Activated naive CD8-positive, alpha-beta T cell (primary cell): Measurements from ENCODE around the gene ZNF316.
"Not testable (repeated sequence)": the region's sequence is repeated elsewhere in the genome, so short reads cannot be mapped to it uniquely, and the experiment has no call there.

ENCODE experiments used
- H3K27ac Mint-ChIP-seq: one replicate; pipeline ENCODE4 v1.8.0; 2021; ENCODE audit warnings: mixed read lengths
- H3K27me3 Mint-ChIP-seq: one replicate; pipeline ENCODE4 v1.8.0; 2021; ENCODE audit warnings: mixed read lengths
- H3K36me3 Mint-ChIP-seq: one replicate; pipeline ENCODE4 v1.8.0; 2021; ENCODE audit warnings: mixed read lengths
- H3K4me1 Mint-ChIP-seq: one replicate; pipeline ENCODE4 v1.8.0; 2021; ENCODE audit warnings: low read depth, mixed read lengths
- H3K4me3 Mint-ChIP-seq: one replicate; pipeline ENCODE4 v1.8.0; 2021; ENCODE audit warnings: mild to moderate bottlenecking, mixed read lengths
- H3K9me3 Mint-ChIP-seq: one replicate; pipeline ENCODE4 v1.8.0; 2021; ENCODE audit warnings: low read depth, mixed read lengths

Gene ZNF316

GRCh38 chr7:6615723-6616555, 21.2 kb upstream of the ZNF316 start:
- Mint-ChIP-seq H3K27me3 (no peaks in the 10 kb centered on the region), H3K4me3 (peak overlapping the region; percentile 66)

GRCh38 chr7:6616854-6617643, 20.1 kb upstream of the ZNF316 start:
- Mint-ChIP-seq H3K27me3 (no peaks in the 10 kb centered on the region), H3K4me3 (peak overlapping the region; percentile 75)

More at GRCh38 chr7:6615723-6616555, 21.2 kb upstream of the ZNF316 start:
- Mint-ChIP-seq H3K27ac (no peak overlapping the region), H3K9me3 (no peaks in the 10 kb centered on the region), H3K4me1 (peaks cover 30% of the 10 kb centered on the region), H3K36me3 (no peaks in the 10 kb centered on the region)

GRCh38 chr7:6618621-6619020, 18.5 kb upstream of the ZNF316 start:
- no peak overlapping the region for H3K27ac Mint-ChIP-seq
- H3K27me3 Mint-ChIP-seq = no peaks in the 10 kb centered on the region
- H3K36me3 Mint-ChIP-seq = peaks cover 3% of the 10 kb centered on the region
- H3K9me3 Mint-ChIP-seq = no peaks in the 10 kb centered on the region
- no peak overlapping the region for H3K4me3 Mint-ChIP-seq
- H3K4me1 Mint-ChIP-seq = peaks cover 44% of the 10 kb centered on the region

More at GRCh38 chr7:6616854-6617643, 20.1 kb upstream of the ZNF316 start:
- peaks cover 37% of the 10 kb centered on the region for H3K4me1 Mint-ChIP-seq
- H3K27ac Mint-ChIP-seq = peak overlapping the region; percentile 38
- no peaks in the 10 kb centered on the region for H3K9me3 Mint-ChIP-seq
- H3K36me3 Mint-ChIP-seq = peaks cover 3% of the 10 kb centered on the region

DNA sequence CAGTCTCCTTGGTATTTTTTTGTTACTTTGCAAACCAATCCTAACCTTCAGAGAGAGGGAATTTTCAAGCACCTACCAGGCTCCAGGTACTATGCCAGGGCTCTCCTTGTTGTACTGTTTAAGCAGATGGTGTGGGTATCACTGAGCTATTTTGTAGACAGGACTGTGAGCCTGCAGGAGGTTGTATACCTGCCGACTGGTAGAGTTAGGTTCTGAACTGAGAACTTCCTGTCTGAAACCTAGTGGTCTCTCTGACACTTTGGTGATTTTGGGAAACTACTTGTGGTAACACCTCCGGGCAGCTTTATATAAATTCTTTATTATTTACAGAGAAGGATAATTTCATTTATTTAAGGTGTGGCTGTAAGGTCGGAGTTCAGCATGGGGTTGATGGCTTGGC, 17.2 kb upstream of the ZNF316 start:
- H3K27me3 Mint-ChIP-seq = no peaks in the 10 kb centered on the region
- H3K36me3 Mint-ChIP-seq = peaks cover 3% of the 10 kb centered on the region
- no peaks in the 10 kb centered on the region for H3K9me3 Mint-ChIP-seq
- H3K4me3 Mint-ChIP-seq = peak overlapping the region; percentile 9
- H3K27ac Mint-ChIP-seq = peak overlapping the region; percentile 28
- peaks cover 51% of the 10 kb centered on the region for H3K4me1 Mint-ChIP-seq

GRCh38 chr7:6621195-6622133, 15.7 kb upstream of the ZNF316 start:
- Mint-ChIP-seq H3K4me3 (peak overlapping the region; percentile 27), H3K9me3 (no peaks in the 10 kb centered on the region), H3K36me3 (peaks cover 3% of the 10 kb centered on the region), H3K4me1 (peaks cover 55% of the 10 kb centered on the region), H3K27me3 (no peaks in the 10 kb centered on the region), H3K27ac (no peak overlapping the region)

DNA sequence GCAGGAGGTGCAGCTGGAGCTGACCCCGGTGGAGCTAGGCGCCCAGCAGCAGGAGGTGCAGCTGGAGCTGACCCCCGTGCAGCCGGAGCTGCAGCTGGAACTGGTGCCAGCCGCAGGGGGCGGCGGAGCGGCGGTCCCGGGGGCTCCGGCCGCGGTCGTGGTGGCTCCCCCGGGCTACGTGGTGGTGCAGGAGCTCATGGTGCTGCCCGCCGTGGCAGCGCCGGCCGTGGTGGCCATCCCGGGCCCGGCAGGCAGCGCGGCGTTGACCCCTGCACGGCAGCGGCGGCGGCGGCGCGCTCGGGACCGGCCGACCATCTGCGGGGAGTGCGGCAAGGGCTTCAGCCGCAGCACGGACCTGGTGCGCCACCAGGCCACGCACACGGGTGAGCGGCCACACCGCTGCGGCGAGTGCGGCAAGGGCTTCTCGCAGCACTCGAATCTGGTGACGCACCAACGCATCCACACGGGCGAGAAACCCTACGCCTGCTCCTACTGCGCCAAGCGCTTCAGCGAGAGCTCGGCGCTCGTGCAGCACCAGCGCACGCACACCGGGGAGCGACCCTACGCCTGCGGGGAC, 14.9 kb upstream of the ZNF316 start:
- H3K4me3 Mint-ChIP-seq = no peak overlapping the region
- H3K4me1 Mint-ChIP-seq = peaks cover 54% of the 10 kb centered on the region
- H3K27me3 Mint-ChIP-seq = no peaks in the 10 kb centered on the region
- peaks cover 3% of the 10 kb centered on the region for H3K36me3 Mint-ChIP-seq
- no peaks in the 10 kb centered on the region for H3K9me3 Mint-ChIP-seq
- H3K27ac Mint-ChIP-seq = no peak overlapping the region

DNA sequence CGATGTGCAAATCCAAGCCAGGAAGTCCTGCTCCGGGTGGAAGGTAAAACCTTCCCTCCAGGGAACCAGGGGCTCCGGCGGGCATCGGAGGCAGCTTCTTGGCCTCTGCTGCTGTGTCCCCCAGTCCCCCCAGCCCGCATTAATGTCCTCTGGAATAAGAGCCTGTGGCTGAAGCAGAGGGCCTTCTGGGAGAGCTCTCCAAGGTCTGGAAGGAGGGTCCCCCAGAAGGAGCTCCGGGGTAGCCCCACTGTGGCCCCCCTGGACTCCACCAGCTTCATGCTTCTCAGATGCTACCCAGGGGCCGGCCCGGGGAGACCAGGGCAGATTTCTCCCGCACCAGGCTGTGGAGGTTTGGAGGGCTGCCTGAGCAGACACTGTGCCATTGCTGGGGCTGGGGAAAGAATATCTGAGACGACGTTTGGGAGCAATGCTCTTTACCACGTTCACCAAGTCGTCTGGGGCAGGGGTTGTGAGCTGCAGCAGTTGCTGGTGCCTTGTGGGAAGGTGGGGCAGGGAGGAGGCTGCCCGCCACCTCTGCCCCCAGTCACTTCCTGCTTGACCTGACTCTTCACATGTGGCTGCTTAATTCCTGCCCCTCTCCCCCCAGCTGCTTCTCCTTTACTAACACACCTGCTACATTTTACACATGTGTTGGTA, 13.4 kb upstream of the ZNF316 start:
- H3K4me3 Mint-ChIP-seq = peak overlapping the region; percentile 73

GRCh38 chr7:6624246-6624611, 12.9 kb upstream of the ZNF316 start:
- Mint-ChIP-seq H3K27ac (peak overlapping the region; percentile 89), H3K9me3 (no peaks in the 10 kb centered on the region), H3K4me1 (peaks cover 42% of the 10 kb centered on the region), H3K4me3 (peak overlapping the region; percentile 73), H3K36me3 (peaks cover 3% of the 10 kb centered on the region), H3K27me3 (no peaks in the 10 kb centered on the region)

More for the DNA sequence above, 13.4 kb upstream of the ZNF316 start:
- no peaks in the 10 kb centered on the region for H3K9me3 Mint-ChIP-seq
- peaks cover 3% of the 10 kb centered on the region for H3K36me3 Mint-ChIP-seq
- no peaks in the 10 kb centered on the region for H3K27me3 Mint-ChIP-seq
- peaks cover 45% of the 10 kb centered on the region for H3K4me1 Mint-ChIP-seq
- H3K27ac Mint-ChIP-seq = peak overlapping the region; percentile 89

GRCh38 chr7:6628045-6628444, 9.1 kb upstream of the ZNF316 start:
- no peak overlapping the region for H3K4me3 Mint-ChIP-seq
- H3K4me1 Mint-ChIP-seq = peaks cover 20% of the 10 kb centered on the region
- H3K36me3 Mint-ChIP-seq = no peaks in the 10 kb centered on the region
- no peak overlapping the region for H3K27ac Mint-ChIP-seq
- no peaks in the 10 kb centered on the region for H3K9me3 Mint-ChIP-seq
- H3K27me3 Mint-ChIP-seq = no peaks in the 10 kb centered on the region

DNA sequence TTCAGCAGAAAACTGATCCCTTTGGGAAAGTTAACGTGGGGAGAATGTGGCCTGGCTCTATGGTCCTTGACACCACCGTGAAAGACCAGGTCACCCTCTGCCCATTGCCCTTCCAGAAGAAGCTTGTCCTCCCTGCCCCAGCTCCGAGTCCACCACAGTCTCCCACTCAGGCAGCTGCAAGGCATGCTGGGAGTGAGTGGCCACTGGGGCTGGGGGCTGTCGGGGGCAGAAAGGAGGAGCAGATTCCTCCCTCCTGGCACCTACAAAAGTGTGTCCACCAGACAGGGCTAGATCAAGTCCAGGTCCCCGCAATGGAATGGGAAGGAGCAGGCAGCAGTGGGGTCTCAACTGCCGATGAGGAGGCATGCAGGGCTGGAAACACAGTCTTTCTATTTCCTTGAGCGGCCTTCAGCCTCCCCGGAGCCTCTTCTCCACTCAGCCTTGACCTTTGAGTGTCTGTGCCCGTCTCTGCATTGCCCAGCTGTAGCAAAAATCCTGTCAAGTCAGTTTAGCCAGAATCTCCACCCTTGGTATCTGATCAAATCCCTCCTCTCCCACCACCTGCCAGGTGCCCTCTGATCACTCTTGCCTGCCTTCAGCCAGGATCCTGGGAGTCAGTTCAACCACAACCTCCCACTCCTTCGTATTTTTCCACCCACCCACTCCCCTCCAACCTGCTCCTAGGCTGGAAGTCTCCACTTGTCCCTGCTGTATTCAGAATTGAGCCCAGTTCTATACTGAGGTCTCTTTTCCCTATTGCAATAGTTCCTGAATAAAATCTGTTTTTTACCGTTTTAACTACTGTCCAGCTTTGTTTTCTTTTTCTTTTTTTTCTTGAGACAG, 6.9 kb upstream of the ZNF316 start:
- Mint-ChIP-seq H3K27me3 (no peaks in the 10 kb centered on the region), H3K4me3 (no peak overlapping the region), H3K36me3 (no peaks in the 10 kb centered on the region), H3K27ac (no peak overlapping the region), H3K9me3 (no peaks in the 10 kb centered on the region), H3K4me1 (peaks cover 3% of the 10 kb centered on the region)

GRCh38 chr7:6631605-6632004, 5.5 kb upstream of the ZNF316 start:
- no peaks in the 10 kb centered on the region for H3K27me3 Mint-ChIP-seq
- no peaks in the 10 kb centered on the region for H3K36me3 Mint-ChIP-seq
- no peaks in the 10 kb centered on the region for H3K9me3 Mint-ChIP-seq
- H3K27ac Mint-ChIP-seq = no peak overlapping the region
- peaks cover 2% of the 10 kb centered on the region for H3K4me1 Mint-ChIP-seq
- H3K4me3 Mint-ChIP-seq = no peak overlapping the region

DNA sequence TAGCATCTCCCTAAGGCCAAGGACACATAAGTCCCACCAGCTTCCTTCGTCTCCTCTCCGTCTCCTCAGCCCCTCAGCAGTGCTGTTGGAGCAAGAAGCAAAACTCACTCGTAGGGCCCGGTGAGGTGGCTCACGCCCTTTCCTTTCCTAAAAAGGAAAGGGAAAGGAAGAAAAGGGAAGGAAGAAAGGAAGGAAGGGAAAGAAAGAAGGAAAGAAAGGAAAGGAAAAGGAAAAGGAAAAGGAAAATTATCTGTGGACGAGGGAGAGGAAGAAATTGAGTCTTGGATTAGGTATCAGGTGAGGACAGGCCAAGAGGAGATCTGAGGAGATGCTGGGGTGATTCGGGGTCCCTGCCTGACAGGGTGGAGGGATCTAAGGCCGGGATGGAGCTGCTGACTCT, 3.1 kb upstream of the ZNF316 start:
- peaks cover 13% of the 10 kb centered on the region for H3K4me1 Mint-ChIP-seq
- H3K27me3 Mint-ChIP-seq = no peaks in the 10 kb centered on the region
- H3K27ac Mint-ChIP-seq = no peak overlapping the region
- no peaks in the 10 kb centered on the region for H3K9me3 Mint-ChIP-seq
- no peaks in the 10 kb centered on the region for H3K36me3 Mint-ChIP-seq
- H3K4me3 Mint-ChIP-seq = no peak overlapping the region

DNA sequence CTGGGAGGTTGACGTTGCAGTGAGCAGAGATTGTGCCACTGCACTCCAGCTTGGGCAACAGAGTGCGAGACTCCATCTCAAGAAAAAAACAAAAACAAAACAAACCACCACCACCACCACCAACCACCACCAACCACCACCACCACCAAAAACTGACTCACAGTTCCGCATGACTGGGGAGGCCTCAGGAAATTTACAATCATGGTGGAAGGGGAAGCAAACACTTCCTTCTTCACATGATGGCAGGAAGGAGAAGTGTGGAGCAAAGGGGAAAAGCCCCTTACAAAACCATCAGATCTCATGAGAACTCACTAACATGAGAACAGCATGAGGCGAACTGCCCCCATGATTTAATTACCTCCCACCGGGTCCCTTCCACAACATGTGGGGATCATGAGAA, 2.1 kb upstream of the ZNF316 start:
- H3K36me3 Mint-ChIP-seq, H3K9me3 Mint-ChIP-seq, H3K27ac Mint-ChIP-seq, H3K27me3 Mint-ChIP-seq: not testable (repeated sequence)
- Mint-ChIP-seq H3K4me3 (peak overlapping the region; percentile 47), H3K4me1 (peaks cover 23% of the 10 kb centered on the region)
